Measurements from ENCODE around the gene STK11.

The STK11 gene

GRCh38 chr19:1222394-1222793, 16.8 kb downstream of the STK11 start:
- TF ChIP-seq CTCF (conservative IDR thresholded peaks at IDR 0.05), result no peak

GRCh38 chr19:1223018-1223855, 17.7 kb downstream of the STK11 start:
- H3K27ac ChIP-seq, result no peak overlapping the region
- TF ChIP-seq CTCF (conservative IDR thresholded peaks at IDR 0.05), result peak; percentile 78

More at GRCh38 chr19:1222394-1222793, 16.8 kb downstream of the STK11 start:
- no peak overlapping the region for H3K27ac ChIP-seq

GRCh38 chr19:1224047-1224825, 18.7 kb downstream of the STK11 start:
- no peak for TF ChIP-seq CTCF (conservative IDR thresholded peaks at IDR 0.05)
- H3K27ac ChIP-seq, result no peak overlapping the region

- TF ChIP-seq CTCF (conservative IDR thresholded peaks at IDR 0.05), result no peak
- no peak overlapping the region for H3K27ac ChIP-seq
Measured at GRCh38 chr19:1224847-1225246, 19.3 kb downstream of the STK11 start.

- no peak for TF ChIP-seq CTCF (conservative IDR thresholded peaks at IDR 0.05)
- H3K27ac ChIP-seq, result no peak overlapping the region
Measured at GRCh38 chr19:1225440-1226226, 20.1 kb downstream of the STK11 start.

- no peak for TF ChIP-seq CTCF (conservative IDR thresholded peaks at IDR 0.05)
- no peak overlapping the region for H3K27ac ChIP-seq
Measured at GRCh38 chr19:1226227-1226518, 20.6 kb downstream of the STK11 start.

Measured in VCaP (cell line).